Neural cell (in vitro differentiated cells): ENCODE results near the gene DDX27. TPM values are rescaled to one million over a fixed set of nuclear protein-coding genes. Genes with fewer than 3 reads are reported as not detected.

Experiments used
- H2AFZ ChIP-seq: fragments of 200-600, 300-800 bp; sonication (generic), shearing (Covaris generic); 2 replicates; pipeline ENCODE4 v1.6.0; 2014; ENCODE audit warnings: low read depth, mild to moderate bottlenecking, antibody characterized with exemption, low read length, moderate library complexity
- H3F3A ChIP-seq: fragments of 200-600 bp; shearing (Covaris generic); 2 replicates; pipeline ENCODE4 v1.6.1; 2016; ENCODE audit warnings: mild to moderate bottlenecking, moderate library complexity, mixed read lengths, antibody characterized with exemption, low read length; ENCODE audit not compliant: insufficient read depth, poor library complexity, severe bottlenecking
- H3K27ac ChIP-seq: fragments of 200-600, 300-800 bp; sonication (generic), shearing (Covaris generic); 2 replicates; pipeline ENCODE4 v1.5.1; 2014; ENCODE audit warnings: mild to moderate bottlenecking, low read length, moderate library complexity
- H3K27me3 ChIP-seq: fragments of 300-800, 200-600 bp; sonication (generic), shearing (Covaris generic); 2 replicates; pipeline ENCODE4 v1.6.0; 2014; ENCODE audit warnings: mild to moderate bottlenecking, low read depth, low read length, moderate library complexity; ENCODE audit not compliant: insufficient read depth
- H3K36me3 ChIP-seq: fragments of 300-800, 200-600 bp; sonication (generic), shearing (Covaris generic); 2 replicates; pipeline ENCODE4 v1.5.1; 2014; ENCODE audit warnings: mild to moderate bottlenecking, antibody characterized with exemption, low read length, moderate library complexity; ENCODE audit not compliant: insufficient read depth
- H3K4me2 ChIP-seq: fragments of 300-800, 200-600 bp; sonication (generic), shearing (Covaris generic); 2 replicates; pipeline ENCODE4 v1.6.0; 2014; ENCODE audit warnings: mild to moderate bottlenecking, low read length
- H3K4me3 ChIP-seq: fragments of 300-800, 200-600 bp; sonication (generic), shearing (Covaris generic); 2 replicates; pipeline ENCODE4 v1.5.1; 2014; ENCODE audit warnings: mild to moderate bottlenecking, low read length, moderate library complexity
- H3K79me2 ChIP-seq: fragments of 200-600 bp; shearing (Covaris generic); replicated peaks from 2 replicates; pipeline ENCODE4 v1.6.0; 2014; ENCODE audit warnings: mild to moderate bottlenecking, low read length, moderate library complexity; ENCODE audit not compliant: insufficient read depth
- H3K9ac ChIP-seq: fragments of 300-800, 200-600 bp; sonication (generic), shearing (Covaris generic); 2 replicates; pipeline ENCODE4 v1.6.1; 2016; ENCODE audit warnings: mild to moderate bottlenecking, low read length, mixed read lengths
- H3K9me2 ChIP-seq: fragments of 200-600 bp; shearing (Covaris generic); 2 replicates; pipeline ENCODE4 v1.6.1; 2016; ENCODE audit warnings: mild to moderate bottlenecking, low read length, mixed read lengths; ENCODE audit not compliant: insufficient read depth
- H3K9me3 ChIP-seq: fragments of 200-600, 300-800 bp; sonication (generic), shearing (Covaris generic); 2 replicates; pipeline ENCODE4 v1.6.1; 2016; ENCODE audit warnings: mild to moderate bottlenecking, mixed run types, low read length, moderate library complexity, mixed read lengths
- H4K20me1 ChIP-seq: fragments of 200-600 bp; shearing (Covaris generic); 2 replicates; pipeline ENCODE4 v1.6.1; 2016; ENCODE audit warnings: mild to moderate bottlenecking, mixed run types; ENCODE audit not compliant: insufficient read depth
- EP300 ChIP-seq: fragments of 450-650 bp; conservative IDR thresholded peaks from 2 replicates; pipeline ENCODE4 v1.6.1; 2014; ENCODE audit warnings: antibody characterized with exemption, mild to moderate bottlenecking, moderate library complexity; ENCODE audit not compliant: poor library complexity, severe bottlenecking
- EZH2 ChIP-seq: fragments of 200-600, 300-800 bp; shearing (Covaris generic), sonication (generic); IDR thresholded peaks from 2 replicates; pipeline ENCODE4 v1.6.1; 2014; ENCODE audit warnings: antibody characterized with exemption, low read length, borderline replicate concordance, mild to moderate bottlenecking; ENCODE audit not compliant: insufficient read depth, poor library complexity, severe bottlenecking
- MXI1 ChIP-seq: fragments of 450-650 bp; conservative IDR thresholded peaks from 2 replicates; pipeline ENCODE4 v1.6.1; 2014; ENCODE audit warnings: antibody characterized with exemption, mild to moderate bottlenecking; ENCODE audit not compliant: poor library complexity, severe bottlenecking
- POLR2AphosphoS5 ChIP-seq: IDR thresholded peaks from 2 replicates; pipeline ENCODE4 v1.6.1; 2012
- RAD21 ChIP-seq: fragments of 450-650 bp; conservative IDR thresholded peaks from 2 replicates; pipeline ENCODE4 v1.6.1; 2014; ENCODE audit warnings: antibody characterized with exemption, mild to moderate bottlenecking, moderate library complexity
- REST ChIP-seq: IDR thresholded peaks from 2 replicates; pipeline ENCODE4 v1.6.1; 2012; ENCODE audit warnings: borderline replicate concordance
- SMC3 ChIP-seq: fragments of 450-650 bp; conservative IDR thresholded peaks from 2 replicates; pipeline ENCODE4 v1.6.1; 2014; ENCODE audit warnings: antibody characterized with exemption, mild to moderate bottlenecking, moderate library complexity; ENCODE audit not compliant: poor library complexity
- TAF1 ChIP-seq: IDR thresholded peaks from 2 replicates; pipeline ENCODE4 v1.6.1; 2012; ENCODE audit warnings: low read depth
- polyA plus RNA-seq: library from polyadenylated mRNA; depleted of rRNA; stranded (reverse); fragments of >200 nt; gene quantifications from 2 replicates; pipeline ENCODE4 v1.2.3, GENCODE V29; 2014
- TF ChIP-seq, protein P1 (sequence below): fragments of 450-650 bp; IDR thresholded peaks from 2 replicates; pipeline ENCODE4 v1.5.1; 2014; ENCODE audit warnings: antibody characterized with exemption, mild to moderate bottlenecking, moderate library complexity; ENCODE audit not compliant: poor library complexity, severe bottlenecking

DDX27 gene
- polyA plus RNA-seq, 1 donor from 2014 or later = 35.4 TPM

DNA sequence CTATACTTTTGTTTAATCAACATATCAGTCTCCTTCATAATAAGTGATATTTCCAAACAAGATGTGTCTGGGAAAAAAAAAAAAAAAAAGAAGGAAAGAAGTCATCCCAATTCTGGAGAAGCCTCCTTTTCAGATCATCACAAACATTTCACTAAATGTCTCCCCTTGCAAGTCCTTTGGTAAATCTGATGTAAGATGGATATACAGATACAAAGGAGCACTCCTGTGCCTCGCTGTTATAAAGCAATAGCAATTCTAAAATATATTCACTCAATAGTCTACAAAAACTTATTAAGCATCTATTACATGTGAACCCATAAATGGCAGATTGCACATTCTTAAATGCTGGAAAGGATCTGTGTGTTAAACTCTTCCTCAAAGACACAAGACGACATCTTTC, 48.5 kb upstream of the DDX27 start:
- H3K4me2 ChIP-seq = no peak overlapping the region
- no peaks in the 10 kb centered on the region for H3F3A ChIP-seq
- TF ChIP-seq RAD21 (no peak), POLR2AphosphoS5 (no peak), TAF1 (no peak), EZH2 (no peak), SMC3 (no peak), REST (no peak), EP300 (no peak), MXI1 (no peak)
- TF ChIP-seq, protein P1, sequence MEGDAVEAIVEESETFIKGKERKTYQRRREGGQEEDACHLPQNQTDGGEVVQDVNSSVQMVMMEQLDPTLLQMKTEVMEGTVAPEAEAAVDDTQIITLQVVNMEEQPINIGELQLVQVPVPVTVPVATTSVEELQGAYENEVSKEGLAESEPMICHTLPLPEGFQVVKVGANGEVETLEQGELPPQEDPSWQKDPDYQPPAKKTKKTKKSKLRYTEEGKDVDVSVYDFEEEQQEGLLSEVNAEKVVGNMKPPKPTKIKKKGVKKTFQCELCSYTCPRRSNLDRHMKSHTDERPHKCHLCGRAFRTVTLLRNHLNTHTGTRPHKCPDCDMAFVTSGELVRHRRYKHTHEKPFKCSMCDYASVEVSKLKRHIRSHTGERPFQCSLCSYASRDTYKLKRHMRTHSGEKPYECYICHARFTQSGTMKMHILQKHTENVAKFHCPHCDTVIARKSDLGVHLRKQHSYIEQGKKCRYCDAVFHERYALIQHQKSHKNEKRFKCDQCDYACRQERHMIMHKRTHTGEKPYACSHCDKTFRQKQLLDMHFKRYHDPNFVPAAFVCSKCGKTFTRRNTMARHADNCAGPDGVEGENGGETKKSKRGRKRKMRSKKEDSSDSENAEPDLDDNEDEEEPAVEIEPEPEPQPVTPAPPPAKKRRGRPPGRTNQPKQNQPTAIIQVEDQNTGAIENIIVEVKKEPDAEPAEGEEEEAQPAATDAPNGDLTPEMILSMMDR = no peak
- H4K20me1 ChIP-seq = no peaks in the 10 kb centered on the region
- no peaks in the 10 kb centered on the region for H3K27me3 ChIP-seq
- H3K27ac ChIP-seq = no peak overlapping the region
- H3K9me2 ChIP-seq = no peaks in the 10 kb centered on the region
- H3K4me3 ChIP-seq = no peak overlapping the region
- H3K36me3 ChIP-seq = no peaks in the 10 kb centered on the region
- H3K9ac ChIP-seq = no peak overlapping the region
- H3K9me3 ChIP-seq = no peaks in the 10 kb centered on the region
- peaks cover 41% of the 10 kb centered on the region for H3K79me2 ChIP-seq
- H2AFZ ChIP-seq = no peak overlapping the region

- TF ChIP-seq, protein P1 = no peak
- TF ChIP-seq RAD21 (no peak), TAF1 (no peak), POLR2AphosphoS5 (no peak), REST (no peak), EZH2 (no peak), MXI1 (no peak), EP300 (no peak), SMC3 (no peak)
- H3K4me2 ChIP-seq = no peak overlapping the region
Observed at GRCh38 chr20:49171909-49172308, 47.3 kb upstream of the DDX27 start.

More at GRCh38 chr20:49171909-49172308, 47.3 kb upstream of the DDX27 start:
- Histone ChIP-seq H3K9me3 (no peaks in the 10 kb centered on the region), H2AFZ (no peak overlapping the region), H3F3A (no peaks in the 10 kb centered on the region), H3K4me3 (no peak overlapping the region), H4K20me1 (no peaks in the 10 kb centered on the region), H3K27ac (no peak overlapping the region), H3K27me3 (no peaks in the 10 kb centered on the region), H3K9me2 (no peaks in the 10 kb centered on the region), H3K36me3 (no peaks in the 10 kb centered on the region), H3K9ac (no peak overlapping the region), H3K79me2 (peaks cover 41% of the 10 kb centered on the region)
